ENCODE results near the gene P4HTM.
A peak's percentile ranks its signal among the peaks of the same experiment; 100 is the strongest.
"Not testable (repeated sequence)": the region's sequence is repeated elsewhere in the genome, so short reads cannot be mapped to it uniquely, and the experiment has no call there.

The P4HTM gene

DNA sequence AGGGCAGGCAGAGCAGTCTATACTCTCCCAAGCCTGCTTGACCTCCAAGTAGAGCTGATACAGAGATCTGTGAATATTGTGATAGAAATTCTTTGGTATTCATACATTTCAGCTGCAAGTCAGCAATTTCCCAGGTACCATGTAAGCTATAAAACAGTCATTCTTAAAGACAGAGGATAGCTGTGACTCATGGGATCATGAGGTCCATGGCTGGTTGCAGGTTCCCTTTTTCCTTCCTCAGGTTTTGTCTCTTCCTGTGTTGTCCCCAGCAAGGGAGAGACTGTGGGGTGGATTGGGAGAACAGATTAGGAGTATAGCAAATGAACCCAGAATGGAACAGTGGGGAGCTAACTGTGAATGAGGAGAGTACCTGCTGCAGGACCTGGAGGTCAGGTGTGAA lies 5.4 kb upstream of the P4HTM start:
- no peak for DNase-seq

DNA sequence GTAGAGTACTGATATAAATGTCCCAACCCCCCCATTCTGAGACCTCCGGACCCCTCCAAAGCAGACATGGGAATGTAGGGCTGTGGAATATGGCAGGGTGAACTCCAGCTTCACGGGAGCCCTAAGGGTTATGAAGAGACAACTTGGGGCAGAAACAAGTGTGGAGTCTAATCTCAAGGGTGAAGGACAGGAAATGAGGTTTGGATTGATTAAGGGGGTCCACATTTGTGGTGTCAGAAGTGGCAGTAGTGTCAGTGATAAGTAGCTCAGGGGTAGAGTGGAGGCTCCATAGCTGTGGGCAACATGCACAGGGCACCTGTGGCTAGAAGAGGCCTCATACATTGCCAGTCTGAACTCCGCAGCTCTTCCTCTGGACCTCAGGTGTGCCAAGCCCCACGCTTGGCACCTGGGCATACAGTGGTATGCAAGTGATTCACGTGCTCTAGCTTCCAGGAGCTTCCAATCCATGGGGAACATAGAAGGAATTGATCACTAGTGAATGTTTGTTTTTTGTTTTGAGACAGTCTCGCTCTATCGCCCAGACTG lies 4.1 kb upstream of the P4HTM start:
- DNase-seq = no peak

DNA sequence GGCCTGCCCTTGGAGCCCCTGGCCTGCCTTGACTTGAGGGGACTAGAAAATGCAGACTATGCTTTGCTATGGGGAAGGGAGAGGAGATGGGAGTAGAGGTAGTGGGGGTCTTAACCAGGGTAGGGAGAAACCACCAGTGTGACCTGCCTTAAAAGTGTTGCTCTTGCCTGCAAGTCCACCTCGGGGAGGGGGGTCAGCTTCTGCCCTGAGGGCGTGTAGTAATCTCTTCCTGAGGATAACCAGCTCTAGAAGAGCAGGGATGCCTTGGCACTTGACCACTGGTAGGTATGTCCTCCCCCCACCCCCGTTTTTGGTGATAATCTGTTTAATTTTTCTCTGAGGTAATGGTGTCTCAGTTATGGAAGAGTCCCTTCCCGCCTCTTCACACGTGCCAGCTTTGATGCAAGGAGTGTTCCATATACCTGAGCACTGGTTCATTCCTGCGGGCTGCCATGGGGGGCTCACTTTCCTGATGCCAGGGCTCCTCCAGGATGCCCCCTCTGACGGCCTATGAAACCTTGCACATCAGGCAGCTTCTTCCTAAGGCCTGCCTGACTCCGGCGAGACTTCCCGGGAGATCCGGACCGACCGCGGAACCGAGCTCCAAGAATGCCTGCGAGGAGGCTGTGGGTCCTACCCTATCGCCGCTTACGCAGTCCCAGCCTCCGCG lies 780 bp upstream of the P4HTM start:
- no peak for DNase-seq

DNA sequence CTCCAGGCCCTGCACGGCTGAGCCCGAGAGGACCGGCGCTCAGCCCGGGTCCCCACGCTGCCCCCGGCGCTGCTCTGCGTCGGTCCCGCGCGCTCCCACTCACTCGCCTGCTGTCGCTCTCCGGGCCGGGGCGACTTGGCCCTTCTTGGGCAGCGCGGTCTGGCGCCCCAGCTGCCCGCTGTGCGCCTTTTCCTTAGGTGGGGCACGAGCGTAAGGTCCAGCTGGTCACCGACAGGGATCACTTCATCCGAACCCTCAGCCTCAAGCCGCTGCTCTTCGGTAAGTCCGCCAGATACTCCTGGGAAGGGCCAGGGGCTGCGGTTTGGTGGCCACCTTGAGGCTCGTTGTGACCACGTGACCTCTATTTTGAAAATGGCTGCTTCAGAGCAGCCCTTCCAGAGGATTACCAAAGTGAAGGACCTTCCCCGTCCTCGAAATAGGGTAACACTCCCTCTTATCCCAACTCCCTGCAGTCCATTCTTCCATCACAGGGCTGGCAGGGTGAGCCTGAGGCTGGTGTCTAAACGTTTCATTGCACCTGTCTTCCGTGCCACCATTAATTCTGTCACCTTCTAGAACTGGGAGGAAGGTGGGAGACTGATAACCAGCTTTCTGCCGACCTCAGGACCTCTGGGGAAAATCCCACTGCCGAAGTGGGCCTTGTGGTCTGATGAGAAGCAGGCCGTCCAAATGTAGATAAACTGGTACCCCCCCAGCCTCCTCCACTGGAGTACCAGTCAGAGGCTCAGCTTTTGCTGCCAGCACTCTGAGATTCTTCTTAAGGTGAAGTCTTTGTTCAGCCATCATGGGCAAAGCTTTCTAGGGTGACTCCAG lies 812 bp downstream of the P4HTM start:
- no peak for DNase-seq

DNA sequence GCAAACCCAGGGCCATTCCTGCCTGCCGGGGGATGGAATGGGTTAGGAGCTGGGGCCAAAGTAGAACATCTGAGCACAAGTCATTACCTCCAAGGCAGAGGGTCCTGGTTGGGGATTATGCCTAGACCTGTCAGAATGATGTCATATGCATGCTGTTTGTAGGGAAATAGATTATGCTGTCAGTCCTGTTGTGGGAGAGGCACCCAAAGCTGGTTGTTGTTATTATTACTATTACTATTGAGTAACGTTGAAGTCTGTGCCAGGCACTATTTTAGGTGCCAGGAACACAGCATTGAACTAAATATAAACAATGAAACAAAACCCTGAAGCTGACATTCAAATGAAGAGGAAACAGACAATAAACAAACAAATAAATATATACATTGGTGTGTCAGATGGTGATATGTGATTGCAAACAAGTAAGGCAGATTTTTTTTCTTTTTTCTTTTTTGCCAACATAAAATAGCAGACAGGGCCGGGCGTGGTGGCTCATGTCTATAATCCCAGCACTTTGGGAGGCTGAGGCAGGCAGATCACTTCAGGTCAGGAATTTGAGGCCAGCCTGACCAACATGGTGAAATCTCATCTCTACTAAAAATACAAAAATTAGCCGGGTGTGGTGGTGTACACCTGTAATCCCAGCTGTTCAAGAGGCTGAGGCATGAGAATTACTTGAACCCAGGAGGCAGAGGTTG lies 2.0 kb downstream of the P4HTM start:
- no peak for DNase-seq

DNA sequence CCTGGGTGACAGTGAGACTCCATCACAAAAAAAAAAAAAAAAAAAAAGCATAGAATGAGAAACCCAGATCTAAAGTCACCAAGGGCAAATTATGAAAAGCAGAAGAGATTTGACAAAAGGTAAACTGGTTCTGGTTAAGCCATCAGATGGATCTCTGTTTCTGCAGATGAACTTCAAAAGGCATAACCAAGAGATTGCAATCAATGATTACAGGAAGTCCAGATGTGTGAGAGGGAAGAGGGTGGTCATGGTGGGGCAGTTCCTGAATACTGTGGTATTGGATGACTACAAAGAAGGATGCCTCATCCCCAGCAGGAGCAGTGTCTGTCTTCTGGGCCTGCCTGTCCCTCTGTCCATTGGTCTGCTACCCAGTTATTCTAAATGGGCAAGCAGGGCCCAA lies 3.8 kb downstream of the P4HTM start:
- DNase-seq = no peak

DNA sequence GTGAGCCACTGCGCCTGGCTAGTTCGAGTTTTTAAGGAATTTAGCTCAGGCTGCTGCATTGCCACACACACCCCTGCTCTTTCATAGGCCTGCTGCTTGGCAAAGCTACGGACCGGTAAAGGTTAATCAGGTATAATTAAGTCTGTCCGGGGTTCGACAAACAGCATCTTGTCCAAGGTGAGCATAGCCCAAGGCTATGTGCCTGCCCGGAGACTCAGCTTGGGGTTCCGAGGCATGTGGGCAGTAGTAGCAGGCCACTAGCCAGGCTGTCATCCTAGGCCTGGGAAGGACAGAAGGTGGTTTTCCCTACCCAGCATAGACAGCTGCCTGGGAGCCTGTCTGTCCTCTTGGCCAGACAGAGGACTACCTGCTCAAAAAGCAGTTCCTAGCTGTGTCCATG lies 6.6 kb downstream of the P4HTM start:
- no peak for DNase-seq

DNA sequence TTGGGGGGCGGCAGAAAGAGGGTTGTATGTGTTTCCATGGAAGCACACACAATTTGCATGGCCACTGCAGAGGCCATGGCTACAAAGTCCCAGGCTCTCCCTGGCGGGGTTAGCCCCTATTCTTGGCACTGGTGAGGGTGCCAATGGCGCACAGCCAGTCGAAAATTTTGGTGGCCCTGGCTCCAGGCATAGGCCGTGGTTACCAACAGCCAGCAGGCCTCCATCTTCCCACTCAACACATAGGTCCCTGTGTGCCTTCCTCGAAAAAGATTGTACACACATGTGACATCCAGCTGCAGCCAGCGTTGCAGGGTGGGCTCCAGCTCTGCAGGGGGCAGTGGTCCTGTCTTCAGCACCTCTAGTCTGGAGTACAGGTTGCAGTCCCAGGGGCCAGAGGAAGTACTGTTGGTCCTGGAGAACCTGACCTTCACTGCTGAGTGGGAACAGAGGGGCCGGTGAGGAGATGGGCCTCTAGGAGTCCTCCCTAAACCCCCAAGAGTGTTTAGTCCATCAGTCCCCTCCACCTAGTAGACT lies 7.1 kb downstream of the P4HTM start:
- DNase-seq = no peak

DNA sequence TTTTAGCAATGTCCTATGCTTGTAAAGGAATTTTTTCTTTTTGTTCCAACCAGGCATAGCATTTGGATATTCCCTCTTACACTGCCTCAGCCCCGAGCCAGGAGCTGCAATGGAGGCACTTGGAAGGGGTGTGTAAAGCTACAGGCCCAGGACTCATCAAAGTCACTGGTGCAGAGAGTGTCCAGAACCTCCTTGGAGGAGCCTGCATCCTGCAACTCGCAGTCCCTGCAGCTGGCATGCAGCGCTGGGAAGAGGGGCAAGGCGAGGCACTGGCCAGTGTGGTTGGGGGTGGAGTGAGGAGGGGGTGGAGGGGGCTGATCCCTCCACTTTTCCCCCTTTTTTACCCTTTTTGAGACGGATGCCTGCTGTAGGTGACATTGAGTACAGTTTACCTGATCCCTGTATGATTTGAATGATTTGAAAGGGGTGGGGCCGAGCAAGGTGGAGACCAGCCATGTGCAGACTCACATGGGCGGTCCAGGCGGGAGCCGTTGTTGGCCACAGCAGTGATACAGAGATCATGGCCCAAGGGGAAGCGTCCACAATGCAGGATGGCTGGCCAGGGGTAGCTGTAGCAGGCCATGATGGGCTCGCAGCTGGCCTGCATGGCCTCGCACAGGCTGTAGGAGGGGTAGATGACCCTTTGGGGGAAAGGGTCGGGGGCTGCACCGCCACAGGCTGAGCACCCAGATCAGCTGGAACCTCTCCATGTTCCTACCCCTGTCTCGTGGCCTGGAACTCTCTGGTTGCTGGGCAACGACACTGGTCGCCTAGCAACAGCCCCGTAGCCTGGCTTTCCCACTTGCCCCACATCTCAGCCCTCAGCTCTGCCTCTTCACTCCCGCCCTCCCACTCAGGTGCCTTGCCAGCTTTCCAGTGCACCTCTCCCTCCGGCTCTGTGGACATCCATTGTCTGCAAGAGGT lies 7.9 kb downstream of the P4HTM start:
- no peak for DNase-seq

DNA sequence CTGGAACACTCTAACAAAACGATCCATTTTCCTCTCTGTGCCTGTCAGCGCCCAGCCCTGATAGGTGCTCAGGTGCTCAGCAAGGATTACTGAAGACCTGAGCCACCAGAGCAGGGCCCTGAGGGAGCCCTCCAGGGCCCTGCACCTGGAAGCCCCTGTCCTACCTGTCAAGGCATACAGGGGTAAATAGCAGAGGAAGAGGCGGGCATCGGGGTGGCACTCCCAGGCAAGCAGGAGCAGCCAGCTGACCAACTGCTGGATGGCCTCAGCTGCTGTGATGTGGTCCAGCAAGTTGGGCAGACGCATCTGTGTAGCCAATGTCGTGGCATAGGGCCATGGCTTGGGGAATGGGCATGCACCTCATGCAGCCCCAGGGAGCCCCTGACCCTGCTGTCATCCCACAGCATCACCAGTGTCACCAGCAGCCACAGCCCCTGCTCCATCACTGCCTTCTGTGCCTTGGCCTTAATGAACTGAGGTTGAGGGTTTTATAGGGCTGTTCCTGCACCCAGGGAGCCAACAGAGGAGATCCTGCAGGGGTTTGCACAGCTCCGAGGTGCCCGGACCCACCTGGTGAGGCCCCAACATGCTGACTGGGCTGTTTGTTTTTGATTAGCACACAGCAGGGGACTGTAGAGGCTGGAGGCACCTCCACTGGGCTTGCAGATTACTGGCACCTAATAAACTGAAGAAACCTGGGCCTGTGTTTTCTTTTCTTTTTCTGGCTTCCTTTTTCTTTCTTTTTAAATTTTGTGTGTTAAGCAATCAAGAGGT lies 9.2 kb downstream of the P4HTM start:
- no peak for DNase-seq

DNA sequence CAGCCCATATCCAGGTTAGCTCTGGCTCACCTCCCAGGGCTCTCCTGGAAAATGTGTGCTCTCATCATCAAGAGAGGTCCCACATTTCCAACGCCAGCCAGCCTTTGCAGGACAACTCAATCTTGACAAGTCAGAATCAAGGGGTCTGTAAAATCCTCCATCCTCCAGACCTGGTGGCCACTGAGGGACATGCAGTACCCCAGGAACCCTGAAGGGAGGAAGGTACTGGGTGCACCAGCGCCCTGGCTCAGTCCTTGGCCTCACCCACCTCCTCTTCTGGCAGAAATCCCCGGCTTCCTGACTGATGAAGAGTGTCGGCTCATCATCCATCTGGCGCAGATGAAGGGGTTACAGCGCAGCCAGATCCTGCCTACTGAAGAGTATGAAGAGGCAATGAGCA lies 11.1 kb downstream of the P4HTM start:
- DNase-seq = no peak

DNA sequence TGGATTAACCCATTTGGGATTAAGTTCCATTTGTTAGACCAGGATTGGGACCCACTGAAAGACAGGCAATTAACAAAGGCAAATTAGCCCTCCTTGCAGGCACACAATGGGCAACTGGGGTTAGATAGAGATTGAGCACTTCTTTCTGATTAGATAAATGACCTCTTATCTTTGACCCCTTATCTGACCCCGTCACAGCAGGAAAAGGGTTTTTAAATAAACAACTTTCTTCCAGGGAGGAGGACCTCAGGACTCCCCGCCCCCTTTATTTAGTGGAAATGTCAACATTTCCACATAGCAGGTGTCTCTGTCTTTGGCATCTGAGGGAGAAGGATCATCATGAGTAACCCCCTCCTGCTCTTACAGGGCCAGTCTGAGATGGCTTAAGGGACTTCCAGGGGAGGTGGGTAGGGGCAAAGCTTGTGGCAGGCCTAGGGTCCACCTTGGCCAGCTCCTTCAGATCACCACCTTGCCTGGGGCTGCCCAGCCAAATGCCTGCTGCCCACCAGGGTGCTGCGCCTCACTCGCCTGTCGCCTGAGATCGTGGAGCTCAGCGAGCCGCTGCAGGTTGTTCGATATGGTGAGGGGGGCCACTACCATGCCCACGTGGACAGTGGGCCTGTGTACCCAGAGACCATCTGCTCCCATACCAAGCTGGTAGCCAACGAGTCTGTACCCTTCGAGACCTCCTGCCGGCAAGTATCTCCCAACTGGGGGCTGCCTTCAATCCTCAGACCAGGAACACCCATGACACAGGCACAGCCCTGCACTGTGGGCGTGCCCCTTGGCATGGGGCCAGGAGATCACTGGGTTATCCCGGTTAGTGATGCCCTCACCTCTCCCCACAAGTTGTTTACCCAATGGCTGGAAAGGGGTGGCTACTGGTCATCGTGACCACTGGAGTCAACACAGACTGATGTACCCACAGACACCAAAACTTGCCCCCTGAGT lies 14.6 kb downstream of the P4HTM start:
- DNase-seq = no peak

DNA sequence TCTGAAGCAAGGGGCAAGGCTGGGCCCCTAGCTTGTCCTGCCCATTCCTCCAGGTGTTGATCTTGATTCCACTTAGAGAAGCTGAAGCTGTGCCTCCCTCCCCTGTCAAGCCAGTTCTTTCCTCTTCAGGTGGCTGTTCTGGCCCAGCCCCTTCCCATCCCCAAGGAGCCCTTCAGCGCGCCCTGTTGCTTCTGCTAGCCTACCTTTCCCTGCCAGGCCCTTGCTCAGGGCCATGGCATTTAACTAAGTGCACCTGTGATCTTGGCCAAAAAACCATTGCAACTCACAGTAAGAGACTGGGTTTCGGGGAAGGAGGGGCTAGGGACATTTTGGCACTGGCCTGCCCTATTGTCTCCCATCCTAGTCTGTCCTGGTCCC lies 15.3 kb downstream of the P4HTM start:
- DNase-seq = no peak

DNA sequence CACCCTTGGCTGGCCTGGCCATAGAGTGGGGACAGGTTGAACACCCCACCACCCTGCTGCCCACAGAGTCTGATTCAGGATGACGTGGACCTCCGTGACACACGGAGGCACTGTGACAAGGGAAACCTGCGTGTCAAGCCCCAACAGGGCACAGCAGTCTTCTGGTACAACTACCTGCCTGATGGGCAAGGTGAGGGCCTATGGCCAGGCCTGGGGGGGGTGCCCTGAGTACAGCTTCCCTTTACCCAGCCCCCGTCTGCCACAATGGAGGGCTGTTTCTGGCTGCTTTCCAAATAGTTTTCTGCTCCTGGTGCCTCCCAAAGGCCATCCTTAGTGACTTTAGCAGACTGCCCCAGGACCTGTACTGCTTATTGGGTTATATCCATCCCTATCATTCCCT lies 16.0 kb downstream of the P4HTM start:
- DNase-seq = no peak

DNA sequence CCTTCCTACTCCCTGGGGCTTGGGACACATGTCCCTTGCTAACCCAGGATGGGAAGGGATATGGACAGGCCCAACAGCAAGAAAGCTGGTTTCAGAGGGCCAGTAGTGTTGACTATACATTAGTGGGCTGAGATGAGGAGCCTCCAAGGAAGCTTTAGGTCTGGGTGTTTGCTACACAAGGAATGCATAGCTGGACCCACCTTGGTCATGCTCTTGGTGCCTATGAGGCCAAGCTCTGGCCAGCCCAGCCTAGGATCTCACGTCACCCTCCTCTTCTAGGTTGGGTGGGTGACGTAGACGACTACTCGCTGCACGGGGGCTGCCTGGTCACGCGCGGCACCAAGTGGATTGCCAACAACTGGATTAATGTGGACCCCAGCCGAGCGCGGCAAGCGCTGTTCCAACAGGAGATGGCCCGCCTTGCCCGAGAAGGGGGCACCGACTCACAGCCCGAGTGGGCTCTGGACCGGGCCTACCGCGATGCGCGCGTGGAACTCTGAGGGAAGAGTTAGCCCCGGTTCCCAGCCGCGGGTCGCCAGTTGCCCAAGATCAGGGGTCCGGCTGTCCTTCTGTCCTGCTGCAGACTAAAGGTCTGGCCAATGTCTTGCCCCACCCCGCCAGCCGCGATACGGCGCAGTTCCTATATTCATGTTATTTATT lies 16.5 kb downstream of the P4HTM start:
- no peak for DNase-seq

DNA sequence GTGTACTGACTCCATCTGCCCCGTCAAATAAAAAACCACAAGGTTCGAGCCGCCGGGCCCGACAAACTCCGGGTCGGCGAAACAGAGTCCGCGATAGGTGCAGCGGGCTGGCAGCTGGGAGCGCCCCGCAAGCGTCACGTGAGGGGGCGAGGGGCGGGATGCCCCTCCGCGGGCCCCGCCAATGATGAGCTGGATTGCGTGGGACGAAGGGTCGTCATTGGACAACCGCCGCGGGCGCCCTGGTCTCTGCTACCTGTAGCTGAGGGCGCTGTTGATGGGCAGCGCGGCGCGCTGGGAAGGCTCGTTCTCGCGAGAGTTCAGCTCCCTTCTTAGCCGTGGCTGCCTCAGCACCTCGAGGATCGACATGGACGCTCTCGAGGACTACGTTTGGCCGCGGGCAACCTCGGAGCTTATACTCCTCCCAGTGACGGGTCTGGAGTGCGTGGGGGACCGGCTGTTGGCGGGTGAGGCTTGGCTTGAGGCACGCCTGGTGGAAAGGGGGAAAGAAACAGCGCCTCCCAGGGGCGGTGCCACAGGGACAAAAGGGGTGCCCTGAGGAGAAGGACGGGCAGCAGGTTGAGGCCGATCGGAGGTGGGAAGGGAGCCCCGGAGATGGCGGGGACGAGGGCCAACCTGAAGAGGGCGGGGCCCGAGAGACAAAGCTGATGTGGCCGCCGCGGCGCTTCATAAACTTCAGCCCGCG lies 17.2 kb downstream of the P4HTM start, which contains the start of gene WDR6:
Gene WDR6, plus strand, starts transcription at position 324 of the 703 bp plus-strand sequence. Its CDS starts 41 bp downstream, at position 365.
- DNase-seq = peak; percentile 97

DNA sequence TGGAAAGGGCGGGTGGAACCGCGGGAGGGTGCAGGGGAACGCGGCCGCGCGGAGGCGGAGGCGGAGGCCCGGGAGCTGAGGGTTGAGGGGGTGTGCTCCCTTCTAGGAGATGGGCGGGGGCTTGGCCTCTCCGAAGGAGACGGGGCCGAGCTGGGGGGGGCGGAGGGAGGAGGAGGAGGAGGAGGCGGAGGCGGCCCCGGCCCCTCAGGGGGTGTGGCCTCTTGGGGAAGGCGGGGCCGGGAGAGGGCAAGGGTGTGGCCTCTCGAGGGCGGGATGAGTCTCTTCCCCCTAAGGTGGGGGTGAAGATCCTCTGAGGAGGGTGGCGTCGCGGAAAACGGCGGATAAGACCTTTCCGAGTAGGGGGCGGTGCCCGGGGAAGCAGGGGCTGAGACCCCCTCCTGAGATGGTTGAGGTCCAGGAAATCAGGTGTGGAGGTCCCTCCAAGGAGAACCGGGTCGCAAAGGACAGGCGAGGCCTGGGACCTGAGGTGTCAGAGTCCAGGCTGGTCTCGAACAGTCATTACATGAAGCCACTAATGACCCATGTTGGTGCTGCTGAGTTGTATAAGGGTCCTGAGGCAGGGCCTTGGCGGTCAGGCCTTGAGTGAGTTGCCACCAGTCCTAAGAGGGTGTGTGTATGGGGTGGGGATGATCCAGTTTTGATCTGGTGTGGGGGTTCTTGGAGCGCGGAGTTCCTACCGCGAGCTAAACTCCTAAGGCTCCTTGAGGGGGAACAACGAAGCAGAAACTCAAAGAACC lies 17.9 kb downstream of the P4HTM start:
- DNase-seq = peak; percentile 83

DNA sequence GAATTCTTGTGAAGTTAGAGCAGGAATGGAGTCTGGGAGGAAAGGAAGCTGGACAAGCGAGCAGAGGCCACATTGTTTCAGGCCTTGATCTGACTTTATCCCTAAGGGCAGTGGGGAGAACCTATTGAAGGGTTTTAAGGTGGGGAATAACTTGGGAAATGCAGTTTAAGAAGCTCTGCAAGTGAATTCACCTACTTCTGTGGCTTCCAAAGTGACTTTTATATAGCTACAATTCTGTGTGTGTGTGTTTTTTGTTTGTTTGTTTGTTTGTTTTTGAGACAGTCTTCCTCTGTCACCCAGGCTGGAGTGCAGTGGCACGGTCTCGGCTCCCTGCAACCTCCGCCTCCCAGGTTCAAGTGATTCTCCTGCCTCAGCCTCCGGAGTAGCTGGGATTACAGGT lies 18.6 kb downstream of the P4HTM start:
- DNase-seq = not testable (repeated sequence)

Data from activated CD4-positive, alpha-beta T cell treated with anti-CD3 and anti-CD28 coated beads, Interleukin-2, amount 50 U/mL, for 1 hour (primary cell).